Measurements from ENCODE around the gene TIAM2. TPM values are rescaled to one million over a fixed set of nuclear protein-coding genes. Genes with fewer than 3 reads are reported as not detected.

Gene TIAM2
- total RNA-seq, 2 experiments from 2014 or later = 19.2 to 21.1 TPM

- POLR2A ChIA-PET = no interaction called here
- CTCF ChIA-PET = interaction anchor here (0.7 kb wide), 2 partner anchors 62 to 246 kb away, joined by 3 to 5 read pairs; no protein-coding TSS in a partner anchor
Measured at GRCh38 chr6:154986787-154987235, 8.3 kb upstream of the TIAM2 start.

GRCh38 chr6:154989448-154989847, 5.7 kb upstream of the TIAM2 start:
- POLR2A ChIA-PET = no interaction called here
- CTCF ChIA-PET = no interaction called here

- CTCF ChIA-PET = interaction anchor here (0.6 kb wide), 1 partner anchor 439 kb away, joined by 3 read pairs; no protein-coding TSS in a partner anchor
- POLR2A ChIA-PET = no interaction called here
Measured at GRCh38 chr6:154991207-154991606, 3.9 kb upstream of the TIAM2 start.

- CTCF ChIA-PET = interaction anchor here (0.7 kb wide), 2 partner anchors 114 to 124 kb away, joined by 3 to 4 read pairs; no protein-coding TSS in a partner anchor
- POLR2A ChIA-PET = no interaction called here
Measured at GRCh38 chr6:154993026-154993425, 2.1 kb upstream of the TIAM2 start.

- ChIA-PET POLR2A (no interaction called here), CTCF (no interaction called here)
Measured at GRCh38 chr6:154993710-154994109, 1.4 kb upstream of the TIAM2 start.

- POLR2A ChIA-PET = no interaction called here
- CTCF ChIA-PET = no interaction called here
Measured at GRCh38 chr6:154994836-154995253, 270 bp upstream of the TIAM2 start.

- CTCF ChIA-PET = no interaction called here
Measured at GRCh38 chr6:154996016-154996590, 988 bp downstream of the TIAM2 start.

GRCh38 chr6:154996841-154997311, 1.8 kb downstream of the TIAM2 start:
- ChIA-PET CTCF (interaction anchor here (0.6 kb wide), 2 partner anchors 53 to 752 kb away, joined by 3 to 5 read pairs; no protein-coding TSS in a partner anchor), POLR2A (no interaction called here)

More at GRCh38 chr6:154996016-154996590, 988 bp downstream of the TIAM2 start:
- POLR2A ChIA-PET = no interaction called here

- ChIA-PET POLR2A (no interaction called here), CTCF (no interaction called here)
Measured at GRCh38 chr6:154998855-154999254, 3.7 kb downstream of the TIAM2 start.

GRCh38 chr6:155001482-155001881, 6.4 kb downstream of the TIAM2 start:
- CTCF ChIA-PET = no interaction called here
- POLR2A ChIA-PET = no interaction called here

GRCh38 chr6:155001934-155002333, 6.8 kb downstream of the TIAM2 start:
- POLR2A ChIA-PET = no interaction called here
- CTCF ChIA-PET = no interaction called here

- CTCF ChIA-PET = no interaction called here
Measured at GRCh38 chr6:155003476-155003875, 8.4 kb downstream of the TIAM2 start.

GRCh38 chr6:155004017-155004416, 8.9 kb downstream of the TIAM2 start:
- POLR2A ChIA-PET = no interaction called here
- CTCF ChIA-PET = no interaction called here

More at GRCh38 chr6:155003476-155003875, 8.4 kb downstream of the TIAM2 start:
- POLR2A ChIA-PET = no interaction called here

- ChIA-PET POLR2A (no interaction called here), CTCF (interaction anchor here (0.7 kb wide), 1 partner anchor 65 kb away, joined by 5 read pairs; no protein-coding TSS in a partner anchor)
Measured at GRCh38 chr6:155004576-155005372, 9.7 kb downstream of the TIAM2 start.

GRCh38 chr6:155008625-155009024, 13.5 kb downstream of the TIAM2 start:
- CTCF ChIA-PET = interaction anchor here (0.7 kb wide), 2 partner anchors 23 to 1748 kb away, joined by 3 to 6 read pairs; no protein-coding TSS in a partner anchor
- POLR2A ChIA-PET = no interaction called here

- ChIA-PET POLR2A (no interaction called here), CTCF (no interaction called here)
Measured at GRCh38 chr6:155010940-155011339, 15.8 kb downstream of the TIAM2 start.

- ChIA-PET POLR2A (no interaction called here), CTCF (no interaction called here)
Measured at GRCh38 chr6:155011809-155012291, 16.7 kb downstream of the TIAM2 start.

GRCh38 chr6:155013457-155013876, 18.4 kb downstream of the TIAM2 start:
- ChIA-PET POLR2A (no interaction called here), CTCF (no interaction called here)

- ChIA-PET POLR2A (no interaction called here), CTCF (no interaction called here)
Measured at GRCh38 chr6:155014137-155014536, 19.0 kb downstream of the TIAM2 start.

GRCh38 chr6:155014670-155015300, 19.7 kb downstream of the TIAM2 start:
- POLR2A ChIA-PET = no interaction called here
- CTCF ChIA-PET = no interaction called here
